K562 (cell line): ENCODE results near the gene S100A8. TPM values are rescaled to one million over a fixed set of nuclear protein-coding genes. Genes with fewer than 3 reads are reported as not detected.
A peak's percentile ranks its signal among the peaks of the same experiment; 100 is the strongest.

Experiments used
- CREBBP ChIP-seq: IDR thresholded peaks from one replicate; pipeline ENCODE4 v1.6.1; 2012; ENCODE audit warnings: low read depth, mild to moderate bottlenecking, control low read depth, inconsistent platforms, low read length
- DACH1 ChIP-seq: fragments of 450-650 bp; IDR thresholded peaks from 2 replicates; pipeline ENCODE4 v1.6.1; 2018; ENCODE audit not compliant: partially characterized antibody
- DMBX1 ChIP-seq: fragments of 250-450 bp; sonication (Bioruptor Pico); IDR thresholded peaks from 2 replicates; pipeline ENCODE4 v1.8.0; 2022; ENCODE audit warnings: inconsistent platforms, mild to moderate bottlenecking, moderate library complexity, borderline replicate concordance
- EWSR1 ChIP-seq: fragments of 450-650 bp; IDR thresholded peaks from 2 replicates; pipeline ENCODE4 v1.6.1; 2018; ENCODE audit warnings: borderline replicate concordance, mild to moderate bottlenecking, low read depth, moderate library complexity; ENCODE audit not compliant: partially characterized antibody
- KDM2B ChIP-seq: fragments of 250-450 bp; sonication (Bioruptor Pico); IDR thresholded peaks from 2 replicates; pipeline ENCODE4 v1.8.0; 2021; ENCODE audit warnings: mild to moderate bottlenecking, moderate library complexity
- NCOA2 ChIP-seq, 2 experiments: fragments of 450-650 bp; IDR thresholded peaks; 2 replicates each; pipeline ENCODE4 v1.6.1; 2018; ENCODE audit warnings: mild to moderate bottlenecking in 2 of 2, moderate library complexity in 1 of 2; ENCODE audit not compliant: partially characterized antibody in 2 of 2
- NCOR1 ChIP-seq: fragments of 450-650 bp; IDR thresholded peaks from 2 replicates; pipeline ENCODE4 v1.6.1; 2016; ENCODE audit warnings: mild to moderate bottlenecking, moderate library complexity
- NR4A1 ChIP-seq, 2 experiments: fragments of 250-450 bp in 1 of 2; fragments of 450-650 bp in 1 of 2; sonication (Bioruptor Pico) in 1 of 2; IDR thresholded peaks; 2 replicates each; pipeline versions ENCODE4 v1.4.0 to v1.6.1; 2016 to 2020; ENCODE audit warnings: mild to moderate bottlenecking in 2 of 2, missing compliant biosample characterization in 1 of 2, missing genetic modification characterization in 1 of 2, moderate library complexity in 1 of 2
- OTX1 ChIP-seq: fragments of 450-650 bp; formaldehyde crosslinking; IDR thresholded peaks from 2 replicates; pipeline ENCODE4 v1.4.0; 2022; ENCODE audit warnings: mild to moderate bottlenecking
- POLR2A ChIP-seq: fragments of 450-650 bp; conservative IDR thresholded peaks from 2 replicates; pipeline ENCODE4 v1.6.1; 2016
- POLR2AphosphoS2 ChIP-seq: IDR thresholded peaks from 2 replicates; pipeline ENCODE4 v1.6.1; 2012; ENCODE audit warnings: low read length, improper control_type of control experiment
- POLR2G ChIP-seq: fragments of 200-400 bp; formaldehyde crosslinking; IDR thresholded peaks from 2 replicates; pipeline ENCODE4 v1.6.1; 2017; ENCODE audit warnings: low read depth, mild to moderate bottlenecking, antibody characterized with exemption, low read length, moderate library complexity
- RBM14 ChIP-seq: fragments of 200-400 bp; formaldehyde crosslinking; IDR thresholded peaks from 2 replicates; pipeline ENCODE4 v1.6.1; 2018; ENCODE audit warnings: low read depth, mild to moderate bottlenecking, low read length, moderate library complexity, borderline replicate concordance; ENCODE audit not compliant: insufficient read depth
- RBM34 ChIP-seq: fragments of 200-400 bp; formaldehyde crosslinking; IDR thresholded peaks from 2 replicates; pipeline ENCODE4 v1.6.1; 2018; ENCODE audit warnings: low read length, borderline replicate concordance; ENCODE audit not compliant: insufficient read depth
- SAFB2 ChIP-seq: fragments of 200-400 bp; formaldehyde crosslinking; IDR thresholded peaks from 2 replicates; pipeline ENCODE4 v1.6.1; 2018; ENCODE audit warnings: borderline replicate concordance, low read length, low read depth, moderate library complexity; ENCODE audit not compliant: severe bottlenecking
- SAP30 ChIP-seq: fragments of 200-600 bp; sonication (generic); IDR thresholded peaks from 2 replicates; pipeline ENCODE4 v1.6.1; 2012; ENCODE audit warnings: borderline replicate concordance, low read depth, mild to moderate bottlenecking, moderate library complexity, low read length, control low read depth, inconsistent platforms; ENCODE audit not compliant: insufficient read depth, poor library complexity, severe bottlenecking
- SMARCB1 ChIP-seq: IDR thresholded peaks from 2 replicates; pipeline ENCODE4 v1.6.1; 2011; ENCODE audit warnings: improper control_type of control experiment, low read depth; ENCODE audit not compliant: insufficient read length
- SOX6 ChIP-seq: fragments of 450-650 bp; IDR thresholded peaks from 2 replicates; pipeline ENCODE4 v1.6.1; 2014; ENCODE audit warnings: mild to moderate bottlenecking
- TCFL5 ChIP-seq: fragments of 250-450 bp; sonication (Bioruptor Pico); conservative IDR thresholded peaks from 2 replicates; pipeline ENCODE4 v1.6.1; 2021; ENCODE audit warnings: mild to moderate bottlenecking, moderate library complexity, matching md5 sums
- XRCC3 ChIP-seq: fragments of 450-650 bp; IDR thresholded peaks from 2 replicates; pipeline ENCODE4 v1.6.1; 2017; ENCODE audit warnings: mild to moderate bottlenecking, moderate library complexity
- XRCC5 ChIP-seq: fragments of 200-400 bp; formaldehyde crosslinking; IDR thresholded peaks from 2 replicates; pipeline ENCODE4 v1.6.1; 2017; ENCODE audit warnings: low read depth, mild to moderate bottlenecking, low read length
- polyA plus RNA-seq, 8 experiments: library from polyadenylated mRNA; depleted of rRNA in 4 of 8; stranded (reverse) in 5 of 8; unstranded in 3 of 8; fragments of >200 nt; fragmentation: Nextera tagmentation in 2 of 8; fragmentation: Illumina TruSeq in 1 of 8; extraction: Ambion mirVana in 2 of 8; extraction: Trizol in 1 of 8; gene quantifications; 2 replicates each; pipeline versions ENCODE4 v1.2.1 to v1.2.3, GENCODE V29; 2011 to 2014; ENCODE audit warnings: inconsistent platforms in 1 of 8, missing spikeins in 1 of 8
- total RNA-seq, 7 experiments: library from RNA; depleted of rRNA in 6 of 7; stranded (reverse); fragments of >200 nt in 6 of 7; fragmentation: Illumina TruSeq in 2 of 7; extraction: Trizol in 2 of 7; gene quantifications; 2 replicates each; pipeline versions ENCODE4 v1.2.1 to v1.2.3, GENCODE V29; 2011 to 2021; ENCODE audit warnings: low replicate concordance in 1 of 7
- TF ChIP-seq, protein P1 (sequence below): IDR thresholded peaks from 2 replicates; pipeline ENCODE4 v1.6.1; 2016; ENCODE audit warnings: missing genetic modification characterization, missing compliant biosample characterization
- TF ChIP-seq, protein P2 (sequence below): fragments of 250-450 bp; sonication (Bioruptor Pico); IDR thresholded peaks from 2 replicates; pipeline ENCODE4 v1.9.0; 2021; ENCODE audit warnings: mild to moderate bottlenecking
- TF ChIP-seq, protein P3 (sequence below): sonication (generic); formaldehyde crosslinking; IDR thresholded peaks from 2 replicates; pipeline ENCODE4 v1.9.0; 2022; ENCODE audit warnings: mild to moderate bottlenecking, missing genetic modification reagents
- TF ChIP-seq, protein P4 (sequence below): fragments of 450-650 bp; formaldehyde crosslinking; IDR thresholded peaks from 2 replicates; pipeline ENCODE4 v1.4.0; 2020; ENCODE audit warnings: mild to moderate bottlenecking, moderate library complexity

S100A8 gene
- total and polyA plus RNA-seq, 9 of the 15 experiments (the other 6 are each of a cell fraction or from before 2014, with no cell fraction given), result 0.15 to 0.60 TPM; not detected in 7

DNA sequence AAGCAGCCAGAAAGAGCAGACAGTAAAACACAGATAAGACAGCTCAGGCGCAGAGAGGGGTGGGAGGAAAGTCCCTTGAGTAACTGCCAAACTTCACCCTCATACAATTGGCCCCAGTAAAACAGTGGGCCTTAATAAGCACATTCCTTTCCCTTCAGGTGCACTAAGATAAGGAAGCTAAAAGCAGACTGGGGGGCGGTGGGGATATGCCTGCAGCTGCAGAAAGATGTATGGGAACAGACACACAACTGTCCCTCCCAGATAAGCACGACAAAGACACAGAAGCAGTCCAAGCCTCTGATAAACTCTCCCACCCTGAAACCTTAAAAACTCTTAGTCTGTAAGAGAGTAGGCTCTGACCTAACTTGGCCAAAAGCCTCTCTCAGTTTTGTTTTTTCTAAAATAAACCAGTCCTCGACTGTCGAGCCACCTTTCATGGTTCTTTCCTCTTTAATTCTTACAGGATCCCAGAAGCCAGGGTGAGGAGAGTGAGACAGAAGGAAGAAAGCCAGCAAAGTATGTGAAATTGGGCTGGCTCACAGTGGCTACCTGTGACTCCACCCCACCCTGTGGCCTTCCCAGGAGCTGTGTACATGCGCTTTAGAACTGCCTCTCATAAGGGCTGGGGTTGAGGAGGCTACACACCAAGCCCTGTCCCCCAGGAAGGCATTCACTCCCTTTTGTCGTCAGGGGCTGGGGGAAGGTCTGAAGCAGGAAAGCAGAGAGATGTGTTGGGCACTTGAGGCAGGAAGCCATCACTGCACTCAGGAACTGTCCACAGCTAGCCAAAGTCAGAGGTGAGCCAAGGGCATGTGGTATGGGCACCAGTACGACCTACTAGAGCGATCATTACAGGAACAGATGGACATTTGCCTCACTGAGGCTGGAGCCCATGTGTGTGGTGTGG is 46.8 kb downstream of the S100A8 start (continued):
- TF ChIP-seq RBM34 (no peak), XRCC3 (no peak), POLR2G (no peak), DACH1 (peak; percentile 52), EWSR1 (no peak), POLR2AphosphoS2 (no peak), SOX6 (peak; percentile 100), KDM2B (no peak; the same call in 1 of the 2 replicates), DMBX1 (CRISPR knock-in tag) (peak; percentile 99), SAFB2 (no peak), NCOA2 (IDR thresholded peaks at IDR 0.05; ENCODE audit: partially characterized antibody in 2 of 2) (peak in 1 of 2 experiments; percentile 91), POLR2A (no peak), SMARCB1 (no peak), NR4A1 (CRISPR knock-in tag; IDR thresholded peaks at IDR 0.05) (peak; percentile 77; the same call in 1 of the 2 replicates), NR4A1 (tag; IDR thresholded peaks at IDR 0.05) (peak; percentile 98), OTX1 (CRISPR knock-in tag) (peak; percentile 93), XRCC5 (no peak), SAP30 (no peak), RBM14 (no peak), NCOR1 (peak; percentile 100), CREBBP (no peak), TCFL5 (CRISPR knock-in tag) (peak; percentile 48; the same call in 1 of the 2 replicates)
- TF ChIP-seq, protein P1, sequence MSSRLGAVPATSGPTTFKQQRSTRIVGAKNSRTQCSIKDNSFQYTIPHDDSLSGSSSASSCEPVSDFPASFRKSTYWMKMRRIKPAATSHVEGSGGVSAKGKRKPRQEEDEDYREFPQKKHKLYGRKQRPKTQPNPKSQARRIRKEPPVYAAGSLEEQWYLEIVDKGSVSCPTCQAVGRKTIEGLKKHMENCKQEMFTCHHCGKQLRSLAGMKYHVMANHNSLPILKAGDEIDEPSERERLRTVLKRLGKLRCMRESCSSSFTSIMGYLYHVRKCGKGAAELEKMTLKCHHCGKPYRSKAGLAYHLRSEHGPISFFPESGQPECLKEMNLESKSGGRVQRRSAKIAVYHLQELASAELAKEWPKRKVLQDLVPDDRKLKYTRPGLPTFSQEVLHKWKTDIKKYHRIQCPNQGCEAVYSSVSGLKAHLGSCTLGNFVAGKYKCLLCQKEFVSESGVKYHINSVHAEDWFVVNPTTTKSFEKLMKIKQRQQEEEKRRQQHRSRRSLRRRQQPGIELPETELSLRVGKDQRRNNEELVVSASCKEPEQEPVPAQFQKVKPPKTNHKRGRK (tag), result no peak
- TF ChIP-seq, protein P2, sequence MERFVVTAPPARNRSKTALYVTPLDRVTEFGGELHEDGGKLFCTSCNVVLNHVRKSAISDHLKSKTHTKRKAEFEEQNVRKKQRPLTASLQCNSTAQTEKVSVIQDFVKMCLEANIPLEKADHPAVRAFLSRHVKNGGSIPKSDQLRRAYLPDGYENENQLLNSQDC, result no peak
- TF ChIP-seq, protein P3, sequence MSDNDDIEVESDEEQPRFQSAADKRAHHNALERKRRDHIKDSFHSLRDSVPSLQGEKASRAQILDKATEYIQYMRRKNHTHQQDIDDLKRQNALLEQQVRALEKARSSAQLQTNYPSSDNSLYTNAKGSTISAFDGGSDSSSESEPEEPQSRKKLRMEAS (CRISPR knock-in tag), result peak; percentile 59
- TF ChIP-seq, protein P4, sequence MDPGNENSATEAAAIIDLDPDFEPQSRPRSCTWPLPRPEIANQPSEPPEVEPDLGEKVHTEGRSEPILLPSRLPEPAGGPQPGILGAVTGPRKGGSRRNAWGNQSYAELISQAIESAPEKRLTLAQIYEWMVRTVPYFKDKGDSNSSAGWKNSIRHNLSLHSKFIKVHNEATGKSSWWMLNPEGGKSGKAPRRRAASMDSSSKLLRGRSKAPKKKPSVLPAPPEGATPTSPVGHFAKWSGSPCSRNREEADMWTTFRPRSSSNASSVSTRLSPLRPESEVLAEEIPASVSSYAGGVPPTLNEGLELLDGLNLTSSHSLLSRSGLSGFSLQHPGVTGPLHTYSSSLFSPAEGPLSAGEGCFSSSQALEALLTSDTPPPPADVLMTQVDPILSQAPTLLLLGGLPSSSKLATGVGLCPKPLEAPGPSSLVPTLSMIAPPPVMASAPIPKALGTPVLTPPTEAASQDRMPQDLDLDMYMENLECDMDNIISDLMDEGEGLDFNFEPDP (CRISPR knock-in tag), result no peak
